ENCODE data around the gene PSMB9. TPM values are rescaled to one million over a fixed set of nuclear protein-coding genes. Genes with fewer than 3 reads are reported as not detected.
A peak's percentile ranks its signal among the peaks of the same experiment; 100 is the strongest.

PSMB9 gene
- total and polyA plus RNA-seq, 2 donors (not counting 1 experiment from before 2014, with no cell fraction given) = 181 to 242 TPM

DNA sequence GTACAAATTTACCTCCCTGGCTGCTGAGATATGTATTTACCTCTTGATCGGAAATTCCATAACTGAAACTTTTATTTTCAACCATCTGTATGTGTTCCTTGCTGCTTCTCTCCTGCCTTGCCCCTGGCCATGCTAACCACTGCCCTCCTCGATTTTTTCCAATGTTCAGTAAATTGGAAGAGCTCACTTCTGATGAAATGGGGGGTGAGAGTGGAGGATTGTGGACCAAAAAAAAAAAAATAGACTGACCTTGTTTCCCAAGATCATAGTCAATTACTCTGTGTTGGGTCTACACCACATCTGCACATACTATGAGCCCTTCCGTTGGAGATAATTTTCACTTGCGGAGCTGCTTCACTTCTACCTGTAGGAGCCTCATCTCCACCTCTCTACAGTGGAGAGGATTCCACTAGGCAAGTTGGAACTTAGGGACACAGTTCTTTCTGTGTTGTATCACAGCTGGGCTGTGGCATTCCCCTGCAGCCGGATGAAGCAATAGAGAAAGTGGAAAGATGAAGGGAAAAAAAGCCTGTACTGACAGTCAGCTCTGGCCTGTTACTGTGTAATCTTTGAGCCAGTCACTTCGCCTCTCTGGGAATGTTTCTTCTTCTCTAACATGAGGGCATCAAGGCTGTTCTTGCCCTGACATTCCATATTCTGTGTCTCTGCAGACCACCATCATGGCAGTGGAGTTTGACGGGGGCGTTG, 1.6 kb downstream of the PSMB9 start:
- CTCF ChIA-PET = interaction anchor here (1.0 to 8.1 kb wide), 13 partner anchors 8 to 159 kb away, joined by 3 to 359 read pairs (median 4); partner anchors contain the start of genes PSMB8 and TAP2
- Mint-ChIP-seq H3K4me1 (peaks cover 73% of the 10 kb centered on the region), H3K27me3 (no peaks in the 10 kb centered on the region), H3K9me3 (ENCODE audit: insufficient read depth) (no peaks in the 10 kb centered on the region), H3K4me3 (peak overlapping the region; percentile 99), H3K27ac (peak overlapping the region; percentile 100)
- Histone ChIP-seq H3K4me3 (ENCODE audit: control extremely low read depth in 1 of 5, extremely low read depth in 1 of 5, insufficient read depth in 1 of 5, low read depth in 2 of 5, low read length in 4 of 5) (peak overlapping the region in 4 of 5 experiments; percentile 92 to 98 (median 96)), H4K20me1 (ENCODE audit: control insufficient read depth, insufficient read depth, low read length, poor library complexity, severe bottlenecking) (peaks cover 9% of the 10 kb centered on the region), H3K4me1 (ENCODE audit: control insufficient read depth in 2 of 2, insufficient read depth in 2 of 2, low read length in 2 of 2) (peaks cover 48 to 56% of the 10 kb centered on the region in 2 donors), H3K27me3 (replicated peaks in 1 of 4; ENCODE audit: control extremely low read depth in 1 of 4, control insufficient read depth in 3 of 4, insufficient read depth in 4 of 4, low read length in 3 of 4) (no peaks in the 10 kb centered on the region), H3K27ac (ENCODE audit: low read length in 2 of 2) (peak overlapping the region in 1 of 2 donors; percentile 99), H3K36me3 (replicated peaks in 1 of 2; ENCODE audit: control extremely low read depth in 1 of 2, control insufficient read depth in 1 of 2, extremely low read depth in 1 of 2, insufficient read depth in 2 of 2, low read length in 1 of 2) (peaks cover 26 to 66% of the 10 kb centered on the region in 2 experiments), H2AFZ (ENCODE audit: insufficient read depth, low read depth, low read length, poor library complexity, severe bottlenecking) (no peak overlapping the region), H3K9me3 (ENCODE audit: control extremely low read depth in 1 of 3, control insufficient read depth in 2 of 3, insufficient read depth in 1 of 3, low read length in 2 of 3) (no peaks in the 10 kb centered on the region), H3K4me2 (replicated peaks; ENCODE audit: low read depth, low read length, poor library complexity, severe bottlenecking) (peak overlapping the region; percentile 82), H3K79me2 (ENCODE audit: control insufficient read depth, insufficient read depth, low read length) (peaks cover 94% of the 10 kb centered on the region), H3K9ac (ENCODE audit: low read length) (peak overlapping the region; percentile 99)
- intact Hi-C loops (cut with micrococcal nuclease) = no loop called here
- DNase-seq (no peak), ATAC-seq (ENCODE audit: low read depth) (no peak)
- WGBS (ENCODE audit: insufficient coverage) = 74% methylated on average over 4 of the region's 8 CpGs
- POLR2A ChIA-PET = interaction anchor here (0.7 to 6.4 kb wide), 4 partner anchors 12 to 117 kb away, joined by 5 to 282 read pairs (median 16); partner anchors contain the start of genes PSMB8 and TAP2
- TF ChIP-seq CTCF (IDR thresholded peaks at IDR 0.05) (no peak), EZH2 (IDR thresholded peaks at IDR 0.05; ENCODE audit: borderline replicate concordance, insufficient read depth, low read depth, low read length, poor library complexity, severe bottlenecking) (no peak)
